GM10248 (cell line): ENCODE data around the gene SEMA6A.

Experiments used
- CTCF ChIA-PET: fragments of 300-600 bp; sonication (Branson Sonifier 250); formaldehyde crosslinking; extraction: SDS; loops from one replicate; lab custom pipeline; 2021; ENCODE audit warnings: antibody characterized with exemption; lab: Yijun Ruan, JAX
- POLR2A ChIA-PET: fragments of 350-650 bp; sonication (Branson Sonifier 250); formaldehyde crosslinking; extraction: SDS; loops from one replicate; lab custom pipeline; 2020; ENCODE audit warnings: antibody characterized with exemption; lab: Yijun Ruan, JAX
- DNase-seq: peaks from one replicate; pipeline ENCODE4 v3.0.0; 2012; ENCODE audit errors: extremely low spot score
- CTCF ChIP-seq: IDR thresholded peaks from 2 replicates; pipeline ENCODE4 v1.5.1; 2012; ENCODE audit warnings: mild to moderate bottlenecking, low read depth; ENCODE audit errors: extremely low read depth, missing control alignments, control extremely low read depth

The SEMA6A gene

GRCh38 chr5:116579144-116579543 is 4.5 kb upstream of the SEMA6A start:
- no peak for DNase-seq
- no peak for TF ChIP-seq CTCF
- POLR2A ChIA-PET, result no interaction called here
- CTCF ChIA-PET, result interaction anchor here (2.5 kb wide), 1 partner anchor 15 kb away, joined by 7 read pairs; no protein-coding TSS in a partner anchor

- no peak for DNase-seq
- POLR2A ChIA-PET, result no interaction called here
- TF ChIP-seq CTCF, result no peak
- CTCF ChIA-PET, result interaction anchor here (1.1 to 2.5 kb wide), 2 partner anchors 15 to 18 kb away, joined by 3 to 7 read pairs; no protein-coding TSS in a partner anchor
These were observed 4.1 kb upstream of the SEMA6A start for GRCh38 chr5:116578676-116579075.

GRCh38 chr5:116577064-116577788 is 2.6 kb upstream of the SEMA6A start:
- no peak for TF ChIP-seq CTCF
- POLR2A ChIA-PET, result interaction anchor here (1.0 to 1.4 kb wide), 2 partner anchors 186 to 187 kb away, joined by 3 to 4 read pairs; no protein-coding TSS in a partner anchor
- CTCF ChIA-PET, result interaction anchor here (0.7 to 4.0 kb wide), 33 partner anchors 8 to 440 kb away, joined by 3 to 29 read pairs (median 4); no protein-coding TSS in a partner anchor
- peak; percentile 71 for DNase-seq

GRCh38 chr5:116576053-116576713 is 1.6 kb upstream of the SEMA6A start:
- ChIA-PET POLR2A (interaction anchor here (1.4 kb wide), 1 partner anchor 187 kb away, joined by 3 read pairs; no protein-coding TSS in a partner anchor), CTCF (interaction anchor here (0.7 to 4.0 kb wide), 51 partner anchors 9 to 1053 kb away, joined by 3 to 29 read pairs (median 4); no protein-coding TSS in a partner anchor)
- TF ChIP-seq CTCF, result peak; percentile 73
- peak; percentile 87 for DNase-seq

- no peak for TF ChIP-seq CTCF
- DNase-seq, result no peak
- CTCF ChIA-PET, result interaction anchor here (0.7 to 4.0 kb wide), 39 partner anchors 8 to 1052 kb away, joined by 3 to 29 read pairs (median 4); no protein-coding TSS in a partner anchor
- POLR2A ChIA-PET, result no interaction called here
These were observed 866 bp upstream of the SEMA6A start for GRCh38 chr5:116575326-116576052.
